HFFc6 (cell line): ENCODE data around the gene NT5C1B. TPM values are rescaled to one million over a fixed set of nuclear protein-coding genes. Genes with fewer than 3 reads are reported as not detected.
"Not testable (repeated sequence)": the region's sequence is repeated elsewhere in the genome, so short reads cannot be mapped to it uniquely, and the experiment has no call there.

ENCODE experiments used
- DNase-seq: peaks from one replicate; pipeline ENCODE4 v3.0.0-alpha.2; 2018
- H3K27ac Mint-ChIP-seq: 2 replicates; pipeline ENCODE4 v1.8.0; 2020; ENCODE audit warnings: mild to moderate bottlenecking, mixed read lengths
- H3K27me3 Mint-ChIP-seq: 2 replicates; pipeline ENCODE4 v1.8.0; 2021; ENCODE audit warnings: mild to moderate bottlenecking, moderate library complexity, mixed read lengths; ENCODE audit not compliant: insufficient read depth
- H3K36me3 Mint-ChIP-seq: 2 replicates; pipeline ENCODE4 v1.8.0; 2021; ENCODE audit warnings: low read depth, mixed read lengths
- H3K4me1 Mint-ChIP-seq: 2 replicates; pipeline ENCODE4 v1.8.0; 2020; ENCODE audit warnings: low read depth, mixed read lengths
- H3K4me3 Mint-ChIP-seq: 2 replicates; pipeline ENCODE4 v1.8.0; 2020; ENCODE audit warnings: mild to moderate bottlenecking, moderate library complexity, mixed read lengths
- H3K9me3 Mint-ChIP-seq: 2 replicates; pipeline ENCODE4 v1.8.0; 2020; ENCODE audit warnings: mild to moderate bottlenecking, mixed read lengths
- CTCF ChIP-seq: fragments of 200-600 bp; sonication (generic); IDR thresholded peaks from 2 replicates; pipeline ENCODE4 v1.5.0; 2021; ENCODE audit warnings: antibody characterized with exemption, mild to moderate bottlenecking
- long read RNA-seq: library from polyadenylated mRNA; unstranded; transcript quantifications from one replicate; pipeline ENCODE4 v2.0.0, GENCODE V29; 2019
- total RNA-seq, 6 experiments: library from RNA; stranded (reverse); fragmentation: NEBNext Ultra II Directional; extraction: Animal tissue kit (Norgen Biotek cat#: 25700); gene quantifications; 2 replicates in 1 of 6; 3 replicates in 5 of 6; pipeline ENCODE4 v1.2.3, GENCODE V29; 2021

Gene NT5C1B
- not detected for total RNA-seq
- long read RNA-seq, result 0 reads

DNA sequence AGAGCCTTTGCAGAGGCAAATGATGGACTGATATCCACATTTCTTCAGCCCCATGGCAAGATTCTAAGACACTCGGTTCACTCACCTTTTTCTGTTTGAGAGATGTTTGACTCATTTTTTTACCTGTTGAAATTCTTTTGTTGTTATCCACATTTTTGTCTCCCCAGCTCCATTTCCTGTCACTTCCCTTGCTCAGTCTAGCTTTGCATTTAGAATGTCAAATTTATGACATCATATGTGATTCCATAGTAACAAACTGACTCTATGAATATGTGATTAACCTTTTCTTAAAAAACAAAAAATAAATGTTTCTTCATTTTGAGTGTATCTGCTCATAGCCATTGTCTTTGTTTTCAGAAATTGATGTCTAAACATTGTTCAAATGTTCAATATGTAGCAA, at the start of gene NT5C1B:
TSS of gene NT5C1B (minus strand) at position 216 of the 400 bp plus-strand sequence. CDS start at position 115, 101 bp downstream.
- DNase-seq, result no peak
- H3K9me3 Mint-ChIP-seq, result peaks cover 16% of the 10 kb centered on the region; the same call in 1 of the 2 replicates
- peaks cover 31% of the 10 kb centered on the region for H3K36me3 Mint-ChIP-seq
- H3K27me3 Mint-ChIP-seq, result no peaks in the 10 kb centered on the region; the same call in 1 of the 2 replicates
- no peak within 1 kb of the TSS for H3K4me3 Mint-ChIP-seq
- TF ChIP-seq CTCF, result no peak
- no peak within 1 kb of the TSS for H3K27ac Mint-ChIP-seq
- H3K4me1 Mint-ChIP-seq, result peaks cover 66% of the 10 kb centered on the region

DNA sequence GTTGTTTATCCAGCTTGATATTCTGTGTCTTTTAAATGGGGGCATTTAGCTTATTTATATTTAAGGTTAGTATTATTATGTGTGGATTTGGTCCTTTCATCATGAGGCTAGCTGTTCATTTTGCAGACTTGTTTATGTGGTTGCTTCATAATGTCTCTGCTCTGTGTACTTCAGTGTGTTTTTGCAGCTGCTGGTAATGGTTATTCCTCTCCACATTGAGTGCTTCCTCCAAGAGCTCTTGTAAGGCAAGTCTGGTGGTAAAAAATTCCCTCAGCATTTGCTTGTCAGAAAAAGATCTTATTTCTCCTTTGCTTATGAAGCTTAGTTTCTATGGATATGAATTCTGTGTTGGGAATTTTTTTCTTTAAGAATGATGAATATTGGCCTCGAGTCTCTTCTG, 47.8 kb upstream of the NT5C1B start:
- no peaks in the 10 kb centered on the region; the same call in 1 of the 2 replicates for H3K27me3 Mint-ChIP-seq
- TF ChIP-seq CTCF, result no peak
- peaks cover 54% of the 10 kb centered on the region for H3K36me3 Mint-ChIP-seq
- DNase-seq, result no peak
- H3K9me3 Mint-ChIP-seq, result peaks cover 47% of the 10 kb centered on the region
- no peak overlapping the region for H3K4me3 Mint-ChIP-seq
- H3K27ac Mint-ChIP-seq, result no peak overlapping the region
- peaks cover under 1% of the 10 kb centered on the region; the same call in 1 of the 2 replicates for H3K4me1 Mint-ChIP-seq

DNA sequence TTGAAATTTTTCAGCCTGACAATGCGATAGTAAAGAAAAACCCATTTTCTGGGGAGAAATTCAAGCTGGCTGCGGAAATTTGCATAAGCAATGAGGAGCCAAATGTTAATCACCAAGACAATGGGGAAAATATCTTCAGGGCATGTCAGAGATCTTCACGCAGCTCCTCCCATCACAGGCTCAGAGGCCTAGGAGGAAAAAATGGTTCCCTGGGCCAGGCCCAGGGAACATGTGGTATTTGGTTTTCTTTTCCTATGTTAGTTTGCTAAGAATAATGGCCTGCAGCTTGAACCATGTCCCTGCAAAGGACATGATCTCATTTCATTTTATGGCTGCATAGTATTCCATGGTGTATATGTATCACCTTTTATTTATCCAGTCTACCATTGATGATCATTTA, 43.3 kb upstream of the NT5C1B start:
- peaks cover 58% of the 10 kb centered on the region for H3K36me3 Mint-ChIP-seq
- H3K27ac Mint-ChIP-seq, H3K4me3 Mint-ChIP-seq, DNase-seq, H3K27me3 Mint-ChIP-seq: not testable (repeated sequence)
- peaks cover 44% of the 10 kb centered on the region for H3K4me1 Mint-ChIP-seq
- H3K9me3 Mint-ChIP-seq, result peaks cover 57% of the 10 kb centered on the region

DNA sequence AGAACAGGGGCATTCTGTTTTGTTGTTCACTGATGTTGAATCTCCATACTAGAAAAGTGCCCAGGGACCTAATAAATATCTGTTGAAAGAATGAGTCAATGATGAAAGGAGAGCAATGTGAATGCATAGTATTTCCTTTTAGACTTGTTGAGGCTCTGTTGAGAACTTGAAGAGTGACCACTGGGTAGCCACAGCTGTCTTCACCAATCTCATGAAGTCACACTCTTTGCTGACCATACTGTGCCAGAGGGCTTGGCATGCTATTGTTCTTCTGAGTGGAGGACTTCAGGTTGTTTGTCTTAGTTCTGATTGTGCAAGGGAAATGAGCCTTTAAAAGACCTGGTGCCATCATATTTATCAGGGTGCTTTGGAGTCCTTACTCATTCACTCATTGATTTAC, 41.6 kb upstream of the NT5C1B start:
- DNase-seq, result peak; percentile 31
- no peak for TF ChIP-seq CTCF
- peak overlapping the region; percentile 74 for H3K27ac Mint-ChIP-seq
- peaks cover 40% of the 10 kb centered on the region for H3K9me3 Mint-ChIP-seq
- H3K36me3 Mint-ChIP-seq, result peaks cover 40% of the 10 kb centered on the region
- no peaks in the 10 kb centered on the region for H3K27me3 Mint-ChIP-seq
- peak overlapping the region; percentile 27 for H3K4me3 Mint-ChIP-seq
- peaks cover 62% of the 10 kb centered on the region for H3K4me1 Mint-ChIP-seq

DNA sequence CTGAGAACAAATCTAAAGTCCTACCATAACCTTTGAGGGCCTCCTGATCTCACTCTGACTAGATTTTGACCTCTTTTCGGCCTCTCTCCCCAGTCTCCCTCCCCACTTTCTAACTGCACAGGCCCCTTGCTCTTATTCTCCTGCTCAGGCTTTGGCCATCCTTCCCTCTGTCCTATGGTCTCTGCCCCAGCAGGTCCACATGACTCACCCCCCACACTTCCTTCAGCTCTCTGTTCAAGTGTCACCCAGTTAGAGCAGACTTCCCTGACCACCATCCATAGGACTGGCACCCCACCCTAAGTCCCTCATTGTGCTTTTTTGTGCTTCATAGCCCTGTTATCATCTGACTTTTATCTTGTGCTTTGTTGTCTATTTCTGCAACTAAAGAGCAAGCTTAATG, 41.2 kb upstream of the NT5C1B start:
- H3K4me3 Mint-ChIP-seq, result peak overlapping the region; percentile 27
- peaks cover 38% of the 10 kb centered on the region for H3K9me3 Mint-ChIP-seq
- no peaks in the 10 kb centered on the region for H3K27me3 Mint-ChIP-seq
- peak; percentile 6 for DNase-seq
- no peak for TF ChIP-seq CTCF
- peaks cover 38% of the 10 kb centered on the region for H3K36me3 Mint-ChIP-seq
- H3K4me1 Mint-ChIP-seq, result peaks cover 66% of the 10 kb centered on the region
- H3K27ac Mint-ChIP-seq, result peak overlapping the region; percentile 74

- peak; percentile 51 for DNase-seq
- peak overlapping the region; percentile 74 for H3K27ac Mint-ChIP-seq
- H3K9me3 Mint-ChIP-seq, result peaks cover 33% of the 10 kb centered on the region
- H3K4me3 Mint-ChIP-seq, result peak overlapping the region; percentile 27
- peaks cover 70% of the 10 kb centered on the region for H3K4me1 Mint-ChIP-seq
- TF ChIP-seq CTCF, result no peak
- peaks cover 34% of the 10 kb centered on the region for H3K36me3 Mint-ChIP-seq
- H3K27me3 Mint-ChIP-seq, result no peaks in the 10 kb centered on the region
Measured at GRCh38 chr2:18630101-18630500, 40.7 kb upstream of the NT5C1B start.
